HG02610 (cell line): Measurements from ENCODE around the gene KSR2.

Experiments used
- ATAC-seq: cut with Tn5 transposase; IDR thresholded peaks from one replicate; pipeline ENCODE4 v1.9.1; 2021; ENCODE audit warnings: mild to moderate bottlenecking, moderate library complexity; ENCODE audit not compliant: unreplicated experiment

KSR2 gene

DNA sequence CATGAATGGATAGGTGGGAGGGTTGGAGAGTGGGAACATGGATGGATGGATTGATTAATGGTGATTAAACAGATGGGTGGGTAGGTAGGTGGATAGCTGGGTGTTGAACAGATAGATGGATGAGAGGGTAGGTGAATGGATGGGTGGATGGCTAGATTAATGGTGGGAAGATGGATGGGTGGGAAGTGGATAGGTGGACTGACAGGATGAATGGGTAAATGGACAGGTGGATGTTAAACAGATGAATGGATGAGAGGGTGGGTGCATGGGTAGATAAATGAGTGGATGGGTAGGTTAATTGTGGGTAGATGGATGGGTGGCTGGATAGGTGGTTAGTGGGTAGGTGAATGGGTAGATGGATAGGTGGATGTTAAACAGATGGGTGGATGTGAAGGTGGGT, 460.3 kb downstream of the KSR2 start:
- ATAC-seq, result no peak

DNA sequence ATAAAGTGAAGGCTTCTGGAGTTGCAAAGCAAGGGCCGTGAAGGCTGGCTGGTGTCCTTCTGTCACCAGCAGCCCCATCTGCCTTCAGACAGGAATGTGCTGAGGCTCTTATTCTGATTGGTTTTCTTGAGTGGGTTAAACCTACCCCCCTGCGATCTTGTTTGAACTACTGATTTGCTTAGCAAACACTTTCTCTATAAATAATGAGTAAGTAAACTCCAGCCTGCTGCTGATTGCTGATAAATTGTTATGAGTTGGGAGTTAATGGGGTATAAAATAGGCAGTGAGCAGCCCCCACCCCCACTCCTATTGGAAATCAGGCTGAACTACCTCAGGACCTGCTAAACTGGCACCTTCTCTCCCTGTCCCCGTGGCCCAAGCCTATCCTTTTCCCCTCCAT, 461.2 kb downstream of the KSR2 start:
- no peak for ATAC-seq

DNA sequence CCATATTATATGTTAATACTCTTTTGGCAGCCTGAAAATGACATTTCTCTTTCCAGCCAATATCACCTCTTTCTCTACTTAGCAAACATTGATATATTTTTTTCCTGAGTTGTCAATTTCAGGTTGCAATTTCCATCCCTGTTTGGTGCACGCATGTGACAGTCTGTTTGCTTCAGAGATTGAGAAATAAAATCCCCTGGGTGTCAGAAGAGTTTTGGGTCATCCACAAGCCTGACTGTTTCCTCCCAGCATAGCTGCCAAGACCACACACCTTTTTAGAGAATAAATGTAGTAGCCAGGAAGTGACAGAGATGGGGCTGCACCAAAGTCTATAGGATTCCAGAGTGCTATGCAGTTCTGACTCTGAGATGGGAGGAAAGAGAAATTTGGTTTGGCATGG, 462.5 kb downstream of the KSR2 start:
- no peak for ATAC-seq

DNA sequence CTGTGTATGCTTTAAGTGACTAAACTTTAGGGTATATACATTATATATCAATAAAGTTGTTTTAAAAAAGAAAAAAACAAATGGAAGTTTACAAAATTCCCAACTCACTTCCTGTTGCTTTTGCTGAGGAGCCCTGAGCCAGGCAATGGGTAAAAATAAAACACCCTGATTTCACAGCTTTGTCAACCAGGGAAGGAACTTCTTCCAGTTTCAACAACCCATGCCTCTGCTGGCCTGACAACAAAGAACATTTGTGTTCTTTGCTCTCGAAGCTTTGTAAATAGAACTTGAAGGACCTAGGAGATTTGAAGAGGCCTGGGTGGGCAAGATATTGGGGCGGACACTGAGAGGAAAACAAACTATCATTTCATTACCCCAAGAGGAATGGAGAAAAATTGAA, 466.2 kb downstream of the KSR2 start:
- no peak for ATAC-seq

DNA sequence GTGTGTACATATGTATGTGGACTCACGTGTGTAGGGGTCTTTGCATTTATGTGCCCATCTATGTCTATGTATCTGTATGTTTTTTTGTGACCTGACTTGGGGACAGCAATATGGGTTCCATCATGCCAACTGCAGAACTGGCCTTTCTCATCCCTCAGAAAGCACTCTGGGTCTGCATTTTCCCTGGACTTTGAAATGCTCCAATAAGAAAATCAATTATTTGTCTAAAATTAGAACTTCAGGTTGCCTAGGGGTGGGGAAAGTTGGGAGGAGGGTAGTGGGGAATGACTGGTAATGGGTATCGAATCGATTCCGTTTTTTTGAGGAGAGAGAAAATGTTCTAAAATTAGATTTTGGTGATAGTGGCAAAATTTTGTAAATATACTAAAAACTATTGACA, 466.6 kb downstream of the KSR2 start:
- no peak for ATAC-seq

DNA sequence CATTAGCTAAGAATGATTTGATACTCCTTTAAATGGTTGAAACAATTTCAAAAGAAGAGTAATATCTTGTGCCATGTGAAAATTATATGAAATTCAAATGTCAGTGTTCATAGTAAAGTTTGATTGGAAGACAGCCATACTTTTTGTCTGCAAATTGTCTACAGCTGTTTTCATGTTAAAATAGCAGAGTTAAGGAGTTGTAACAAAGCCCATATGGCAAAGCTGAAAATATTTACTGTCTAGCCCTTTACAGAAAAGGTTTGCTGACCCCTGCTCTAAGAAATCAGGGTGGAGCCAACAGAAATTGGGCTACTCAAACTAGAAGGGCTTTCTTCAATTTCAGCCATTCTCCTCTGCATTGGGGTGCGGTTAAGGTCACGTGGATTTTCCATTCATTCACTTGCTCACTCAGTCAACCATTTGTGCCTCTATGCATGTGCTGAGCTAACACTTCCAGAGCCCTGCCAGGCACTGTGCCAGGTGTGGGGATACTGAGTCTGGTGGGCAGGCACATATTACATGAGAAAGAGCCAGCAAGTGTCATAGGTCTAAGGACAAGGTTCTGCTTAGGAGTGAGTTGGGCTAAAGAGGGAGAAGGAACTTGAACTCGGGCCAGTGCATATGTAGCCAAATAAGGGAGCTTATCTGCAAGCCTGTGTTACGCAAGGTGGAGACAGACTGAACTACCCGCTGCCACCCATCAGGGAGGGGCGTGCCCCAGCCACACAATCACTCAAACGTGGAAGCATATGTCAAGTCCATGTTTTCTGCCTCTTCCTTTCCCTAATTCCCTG, 467.5 kb downstream of the KSR2 start:
- ATAC-seq, result no peak

DNA sequence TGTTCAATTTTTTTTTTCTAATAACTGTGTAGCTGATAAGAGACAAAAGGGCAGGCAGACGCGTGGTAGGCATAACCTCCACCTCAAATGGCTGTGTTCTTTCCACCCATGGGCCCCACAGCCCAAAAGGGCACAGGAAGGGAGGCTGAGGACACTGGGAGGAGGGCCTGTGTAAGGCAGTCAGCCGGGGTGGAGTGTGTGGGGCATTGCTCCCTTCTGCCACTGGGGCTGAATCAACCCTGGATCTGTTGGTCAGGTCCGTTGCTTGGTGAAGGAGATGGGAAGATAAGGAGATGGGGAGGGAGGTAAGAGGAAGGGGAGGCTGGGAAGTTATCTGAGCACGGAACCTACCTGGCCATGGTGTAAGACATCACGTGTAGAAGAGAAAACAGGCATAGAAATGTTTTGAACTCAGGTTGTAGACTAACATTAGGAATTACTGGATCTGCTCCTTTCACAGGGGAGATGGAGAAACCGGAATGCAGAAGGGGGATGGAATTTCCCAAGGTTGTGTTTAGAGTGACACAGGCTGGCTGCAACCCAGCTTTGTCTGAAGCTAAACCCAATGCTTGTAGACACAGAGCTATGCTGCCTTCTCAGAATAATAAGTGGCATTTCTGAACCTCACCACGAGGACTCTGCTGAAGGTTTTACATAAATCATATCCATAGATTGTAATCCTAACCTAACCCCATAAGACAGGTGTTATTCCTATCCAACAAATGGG, 468.9 kb downstream of the KSR2 start:
- ATAC-seq, result no peak

DNA sequence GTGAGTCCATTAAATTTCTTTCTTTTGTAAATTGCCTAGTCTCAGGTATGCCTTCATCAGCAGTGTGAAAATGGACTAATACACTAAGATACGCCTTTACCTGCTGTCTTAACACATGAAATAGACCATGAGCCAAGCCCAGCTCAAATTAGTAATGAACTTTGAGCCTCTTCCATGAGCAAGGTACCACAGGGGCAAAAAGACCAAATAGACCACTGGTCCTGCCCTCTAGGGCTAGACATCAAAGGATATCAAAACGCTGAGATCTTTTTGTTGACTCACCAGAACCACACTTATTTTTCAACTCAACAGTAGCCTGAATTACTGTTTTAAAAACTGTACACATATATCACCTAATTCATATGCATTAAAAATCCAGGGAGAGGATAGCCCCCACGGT, 469.9 kb downstream of the KSR2 start:
- ATAC-seq, result no peak

DNA sequence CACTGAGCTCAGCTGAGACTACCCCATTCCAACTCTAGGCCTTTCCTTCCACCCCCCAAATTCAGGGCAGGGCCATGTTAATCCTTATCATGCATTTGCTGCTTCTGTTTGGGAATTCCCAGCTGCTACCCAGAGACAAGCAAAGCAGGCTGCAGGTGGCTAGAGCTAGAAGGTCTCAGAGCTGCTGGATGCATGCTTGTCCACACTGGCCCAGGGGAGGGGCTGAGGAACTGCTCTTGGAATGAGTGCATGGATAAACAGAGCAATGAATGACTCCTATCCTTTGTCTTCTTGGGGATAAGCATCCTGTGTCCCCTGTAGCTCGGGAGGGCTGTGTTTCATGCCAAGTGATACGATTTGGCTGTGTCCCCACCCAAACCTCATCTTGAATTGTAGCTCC, 470.5 kb downstream of the KSR2 start:
- no peak for ATAC-seq

DNA sequence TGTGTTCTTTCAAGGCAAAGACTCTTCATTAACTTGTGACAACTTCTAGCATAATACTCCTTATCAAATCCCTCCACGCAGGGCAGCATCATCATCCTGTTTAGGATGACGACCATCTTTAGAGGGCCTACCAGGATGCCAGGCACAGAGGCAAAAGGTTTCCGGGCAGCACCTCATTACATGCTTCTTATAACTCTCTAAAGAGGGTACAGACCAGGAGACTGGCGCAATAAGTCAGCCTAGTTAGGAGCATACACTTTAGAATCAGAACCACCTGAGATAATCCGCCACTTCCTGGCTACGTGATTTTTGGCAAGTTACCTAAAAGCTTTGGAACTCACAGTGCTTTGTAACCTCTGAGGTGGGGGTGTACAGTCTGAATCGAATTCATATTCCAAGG, 471.4 kb downstream of the KSR2 start:
- ATAC-seq, result no peak

DNA sequence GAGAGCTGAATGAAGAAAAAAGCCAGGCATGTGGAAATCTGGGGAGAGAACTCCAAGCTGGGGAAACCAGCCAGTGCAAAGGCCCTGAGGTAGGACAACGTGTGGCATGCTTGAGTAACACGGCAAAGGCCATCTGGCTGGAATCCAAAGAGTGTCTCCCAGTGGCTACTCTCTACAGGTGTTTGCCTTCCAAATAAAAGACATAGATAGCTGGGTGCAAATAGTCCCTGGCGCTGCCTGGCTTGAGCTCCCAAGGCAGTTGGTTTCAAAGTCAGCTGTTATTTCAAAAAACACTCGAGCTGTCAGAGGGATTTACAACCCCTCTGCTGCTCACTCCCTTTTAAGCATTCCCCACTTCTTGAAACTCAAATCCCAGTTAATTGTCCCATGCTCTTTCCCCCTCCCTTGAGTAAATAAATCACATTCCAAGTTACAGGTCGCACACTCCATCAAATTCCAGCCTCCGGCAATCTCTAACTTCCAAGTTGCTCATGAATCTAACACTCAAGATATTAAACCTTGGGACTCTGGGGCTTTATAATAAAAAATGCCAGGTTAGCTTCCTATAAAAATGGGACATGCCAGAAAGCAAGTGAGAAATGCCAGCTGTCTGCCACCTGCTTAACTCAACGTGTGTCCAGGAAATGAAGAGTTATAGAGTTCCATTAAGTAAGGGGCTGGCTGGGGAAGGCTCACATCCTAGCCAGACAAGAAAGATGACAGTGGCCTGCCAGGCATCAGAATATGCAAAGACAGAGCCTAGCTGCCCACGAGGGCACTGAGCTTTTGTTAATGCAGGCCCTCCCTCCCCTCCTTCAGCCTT, 473.7 kb downstream of the KSR2 start:
- ATAC-seq, result no peak

DNA sequence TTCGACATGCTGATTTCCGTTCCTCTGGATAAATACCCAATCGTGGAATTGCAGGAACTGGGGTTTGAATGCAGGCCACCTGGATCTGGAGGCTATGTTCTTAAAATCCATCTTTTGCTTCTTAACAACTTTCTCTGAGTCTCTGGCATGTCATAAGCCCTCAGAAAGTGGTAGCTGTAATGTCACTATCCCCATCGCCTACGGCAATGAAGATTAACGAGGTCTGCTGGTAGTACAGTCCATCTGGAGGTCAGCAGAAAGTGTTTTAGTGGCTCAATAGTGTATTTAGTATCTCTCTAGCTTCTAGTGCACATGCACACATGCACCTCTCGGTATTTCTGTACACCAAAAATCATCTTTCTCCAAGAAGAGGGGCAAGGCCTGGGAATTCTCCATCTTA, 477.1 kb downstream of the KSR2 start:
- no peak for ATAC-seq

DNA sequence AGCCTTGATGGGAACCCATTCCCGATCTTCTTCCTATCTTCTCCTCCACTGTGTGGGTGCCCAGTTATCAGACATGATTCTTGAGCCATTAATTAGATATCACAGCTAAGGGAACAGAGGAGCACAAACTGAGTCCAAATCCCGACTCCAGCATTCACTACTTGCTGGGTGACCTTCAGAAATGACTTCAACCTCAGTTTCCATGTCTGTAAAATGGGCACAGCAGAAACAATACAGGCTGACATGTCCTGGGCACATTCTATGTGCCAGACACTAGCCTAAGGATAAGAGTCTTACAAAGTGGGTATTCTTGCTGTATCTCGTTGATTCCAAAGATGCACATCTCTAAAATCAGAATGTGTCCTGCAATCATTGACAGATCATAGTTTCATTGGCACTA, 478.7 kb downstream of the KSR2 start:
- ATAC-seq, result no peak

DNA sequence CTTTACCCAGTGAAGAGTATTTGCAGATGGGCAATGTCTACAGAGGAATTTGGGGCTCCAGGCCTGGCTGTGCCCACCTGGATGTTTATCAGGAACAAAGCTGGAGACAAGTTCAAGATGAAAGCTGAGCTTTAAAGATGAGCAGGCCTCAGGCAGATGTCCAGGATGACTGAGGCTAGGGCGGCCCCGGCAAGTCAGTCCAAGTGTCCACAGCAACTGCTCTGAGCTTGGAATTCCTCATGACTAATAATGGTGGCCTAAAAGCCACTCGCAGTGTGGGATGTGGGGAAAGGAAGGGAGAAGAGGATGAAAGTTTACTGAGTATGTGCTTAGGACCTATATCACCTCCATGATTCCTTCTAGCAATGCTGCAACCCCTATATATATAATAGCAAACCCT, 479.1 kb downstream of the KSR2 start:
- ATAC-seq, result no peak

DNA sequence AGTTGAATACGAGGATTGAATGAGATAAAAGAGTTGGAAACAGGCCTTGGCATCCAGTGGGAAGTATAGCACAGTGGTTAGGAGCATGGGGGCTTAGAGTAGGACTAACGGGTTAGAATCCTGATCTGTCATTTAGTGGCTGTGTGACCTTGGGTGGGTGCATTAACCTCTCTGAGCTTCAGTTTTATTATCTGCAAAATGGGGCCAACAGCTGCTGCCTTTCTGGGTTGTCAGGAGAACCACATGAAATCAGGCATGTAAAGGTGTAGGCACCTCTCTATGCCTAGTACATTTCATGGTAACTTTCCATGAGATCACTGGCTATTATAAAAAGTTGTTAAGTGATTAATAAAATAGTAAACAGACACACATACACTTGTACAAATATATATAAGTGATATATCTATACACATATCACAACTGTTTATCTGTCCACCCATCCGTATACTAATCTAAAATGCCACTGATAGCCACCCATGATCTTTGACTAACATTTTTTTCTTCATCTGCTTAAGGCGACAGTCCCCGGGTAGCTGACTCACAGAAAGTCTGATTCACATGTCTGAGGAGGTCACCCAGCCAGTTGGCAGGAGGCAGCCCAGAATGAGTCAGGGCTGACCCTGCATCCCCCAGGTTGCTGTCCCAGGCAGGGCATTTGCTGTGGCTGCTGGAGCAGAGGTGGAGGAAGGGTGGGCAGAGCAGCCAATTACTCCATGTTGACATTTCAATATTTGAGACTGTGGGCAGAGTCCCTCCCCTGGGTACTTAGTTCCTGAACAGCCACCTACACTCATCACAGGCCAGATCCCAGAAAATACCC, 481.7 kb downstream of the KSR2 start:
- ATAC-seq, result no peak

DNA sequence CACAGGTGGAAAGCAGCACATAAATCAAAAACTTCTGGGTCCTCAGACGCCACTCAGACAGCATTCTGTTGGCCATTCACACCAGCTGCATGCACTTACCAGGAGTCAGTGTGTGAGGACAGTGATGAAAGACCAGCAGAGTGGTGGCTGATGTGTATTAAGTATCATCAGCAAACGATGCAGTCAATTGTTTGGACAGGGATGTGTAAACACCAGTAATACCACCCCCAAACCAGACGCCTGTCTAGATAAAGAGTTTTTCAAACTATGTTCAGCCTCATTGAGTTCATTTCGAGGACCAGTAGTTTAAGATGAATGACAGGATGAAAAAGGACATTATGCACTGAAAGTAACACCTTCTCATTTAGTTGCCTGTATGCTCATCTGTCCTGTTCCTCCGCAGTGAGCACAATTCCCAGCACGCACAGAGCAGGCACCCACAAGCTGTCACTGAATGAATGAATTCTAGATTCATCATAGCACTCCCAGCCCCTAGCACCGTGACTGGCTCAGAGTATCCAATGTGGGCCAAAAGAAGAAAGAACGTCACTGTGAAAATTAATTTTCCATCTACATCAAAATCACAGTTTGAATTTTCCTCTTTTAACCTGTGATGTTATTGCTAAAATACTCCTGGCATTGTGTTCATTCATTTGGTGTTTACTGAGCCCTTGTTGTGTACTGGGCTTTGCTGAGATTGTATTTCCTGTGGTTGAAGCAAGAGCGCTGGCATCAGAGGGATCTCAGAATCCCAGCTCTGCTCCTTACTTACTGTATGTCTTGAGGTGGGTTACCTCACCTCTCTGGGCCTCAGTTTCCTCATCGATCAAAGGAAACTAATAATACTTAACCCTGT, 482.6 kb downstream of the KSR2 start:
- no peak for ATAC-seq

DNA sequence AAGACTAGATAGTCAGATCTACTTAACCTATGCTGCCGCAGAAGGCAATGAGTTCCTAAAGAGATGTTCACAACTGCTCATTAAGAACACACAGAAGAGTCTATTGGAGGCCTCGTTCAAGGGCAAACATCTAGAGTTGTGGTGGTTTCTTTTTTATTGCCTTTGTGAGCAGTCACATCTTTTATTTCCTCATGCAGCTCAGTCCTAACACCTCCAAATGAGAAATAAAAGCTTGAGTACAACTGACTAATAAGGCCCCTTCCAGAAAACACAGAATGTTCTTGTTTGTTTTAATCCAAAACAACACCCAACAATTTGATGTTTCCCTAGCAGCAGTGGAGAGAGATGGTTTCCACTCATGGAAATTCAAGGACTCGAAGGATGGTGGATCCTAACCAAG, 483.9 kb downstream of the KSR2 start:
- ATAC-seq, result no peak

DNA sequence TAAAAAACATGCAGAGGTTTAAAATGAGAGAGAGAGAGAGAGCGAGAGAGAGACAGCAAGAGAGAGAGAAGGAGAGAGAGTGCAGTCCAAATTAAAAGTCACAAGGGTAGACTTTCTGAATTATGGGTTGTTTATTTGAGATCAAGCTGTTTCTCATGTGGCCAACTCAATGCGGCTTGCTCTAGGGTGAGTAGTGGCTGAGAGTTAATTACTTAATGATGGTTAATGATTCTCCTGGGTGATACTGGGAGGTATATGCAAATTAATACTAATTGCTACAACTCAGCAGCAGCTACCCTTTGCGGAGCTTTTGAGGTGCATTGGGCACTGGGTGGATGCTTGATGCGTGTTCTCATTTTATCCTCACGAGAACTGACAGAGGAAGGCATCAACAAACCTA, 485.3 kb downstream of the KSR2 start:
- ATAC-seq, result no peak

DNA sequence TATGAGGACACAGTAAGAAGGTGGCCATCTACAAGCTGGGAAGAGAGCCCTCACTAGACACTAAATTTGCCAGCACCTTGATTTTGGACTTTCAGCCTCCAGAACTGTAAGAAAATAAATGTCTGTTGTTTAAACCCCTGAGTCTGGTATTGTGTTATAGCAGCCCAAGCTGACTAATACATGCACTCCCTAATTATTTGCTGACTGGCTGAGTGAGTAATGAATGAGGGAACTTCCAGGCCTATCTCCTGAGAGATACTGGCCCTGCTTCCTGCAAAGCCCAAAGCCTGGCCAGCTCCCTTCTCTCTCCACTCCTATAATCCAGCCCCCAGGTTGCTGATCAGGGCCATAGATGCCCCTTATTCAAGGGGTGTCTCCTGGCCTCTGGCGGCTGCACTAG, 487.3 kb downstream of the KSR2 start:
- no peak for ATAC-seq

DNA sequence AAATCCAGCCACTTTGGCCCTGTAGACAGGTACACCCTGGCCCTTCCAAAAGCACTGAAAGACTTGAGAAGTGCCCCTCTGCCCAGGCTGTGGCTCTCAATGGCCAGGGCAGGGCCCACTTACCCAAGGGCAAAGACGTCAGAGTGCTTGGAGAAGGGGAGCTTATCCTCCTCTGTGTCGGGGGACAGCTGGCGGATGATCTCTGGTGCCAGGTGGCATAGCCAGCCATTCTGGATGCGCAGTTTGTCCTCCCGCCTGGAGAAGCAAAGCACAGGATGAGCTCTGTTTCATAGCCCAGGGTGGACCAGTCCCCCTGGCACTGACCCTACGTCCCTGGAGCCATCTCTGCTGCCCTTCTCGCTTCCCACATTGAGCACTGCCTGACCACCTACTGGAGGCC, 492.4 kb downstream of the KSR2 start:
- no peak for ATAC-seq
